Astrocyte (in vitro differentiated cells and primary cell): Measurements from ENCODE around the gene WIPI1. TPM values are rescaled to one million over a fixed set of nuclear protein-coding genes. Genes with fewer than 3 reads are reported as not detected.

Experiments
- DNase-seq: peaks from one replicate; pipeline ENCODE4 v3.0.0-alpha.2; 2010; ENCODE audit warnings: low read depth
- FAIRE-seq: peaks from 2 replicates; lab custom pipeline; 2011; peaks lifted over from hg19 to GRCh38; lab: Jason Lieb, UNC
- H2AFZ ChIP-seq: 2 replicates; pipeline ENCODE4 v1.6.0; 2012; ENCODE audit warnings: low read depth, low read length, inconsistent platforms
- H3K27ac ChIP-seq: 2 replicates; pipeline ENCODE4 v1.5.1; 2011; ENCODE audit warnings: low read depth, low read length, inconsistent platforms
- H3K27me3 ChIP-seq: 2 replicates; pipeline ENCODE4 v1.6.0; 2011; ENCODE audit warnings: low read length, inconsistent platforms; ENCODE audit not compliant: insufficient read depth
- H3K36me3 ChIP-seq: 2 replicates; pipeline ENCODE4 v1.5.1; 2011; ENCODE audit warnings: low read length, inconsistent platforms; ENCODE audit not compliant: insufficient read depth
- H3K4me1 ChIP-seq: 2 replicates; pipeline ENCODE4 v1.5.1; 2011; ENCODE audit warnings: low read length, inconsistent platforms; ENCODE audit not compliant: insufficient read depth
- H3K4me2 ChIP-seq: 2 replicates; pipeline ENCODE4 v1.6.0; 2012; ENCODE audit warnings: low read length, inconsistent platforms
- H3K4me3 ChIP-seq: 2 replicates; pipeline ENCODE4 v1.5.1; 2011; ENCODE audit warnings: low read depth, mild to moderate bottlenecking, low read length, inconsistent platforms; ENCODE audit not compliant: insufficient read depth
- H3K79me2 ChIP-seq: 2 replicates; pipeline ENCODE4 v1.6.0; 2012; ENCODE audit warnings: mild to moderate bottlenecking, low read length, inconsistent platforms; ENCODE audit not compliant: insufficient read depth
- H3K9ac ChIP-seq: 2 replicates; pipeline ENCODE4 v1.6.0; 2012; ENCODE audit warnings: mild to moderate bottlenecking, low read length, inconsistent platforms
- H3K9me3 ChIP-seq: 2 replicates; pipeline ENCODE4 v1.5.1; 2012; ENCODE audit warnings: low read depth, mild to moderate bottlenecking, low read length, inconsistent platforms; ENCODE audit not compliant: insufficient read depth
- H4K20me1 ChIP-seq: 2 replicates; pipeline ENCODE4 v1.6.0; 2012; ENCODE audit warnings: low read length, inconsistent platforms; ENCODE audit not compliant: insufficient read depth
- H3K27ac Mint-ChIP-seq: one replicate; pipeline ENCODE4 v1.8.0; 2021; ENCODE audit warnings: mild to moderate bottlenecking, mixed read lengths; ENCODE audit not compliant: unreplicated experiment
- H3K27me3 Mint-ChIP-seq: one replicate; pipeline ENCODE4 v1.8.0; 2021; ENCODE audit warnings: low read depth, mixed read lengths; ENCODE audit not compliant: unreplicated experiment
- H3K36me3 Mint-ChIP-seq: one replicate; pipeline ENCODE4 v1.8.0; 2021; ENCODE audit warnings: low read depth, mixed read lengths; ENCODE audit not compliant: unreplicated experiment
- H3K4me1 Mint-ChIP-seq: one replicate; pipeline ENCODE4 v1.8.0; 2021; ENCODE audit warnings: low read depth, mixed read lengths; ENCODE audit not compliant: unreplicated experiment
- H3K4me3 Mint-ChIP-seq: one replicate; pipeline ENCODE4 v1.8.0; 2021; ENCODE audit warnings: mild to moderate bottlenecking, moderate library complexity, mixed read lengths; ENCODE audit not compliant: unreplicated experiment
- H3K9me3 Mint-ChIP-seq: one replicate; pipeline ENCODE4 v1.8.0; 2021; ENCODE audit warnings: mild to moderate bottlenecking, mixed read lengths; ENCODE audit not compliant: unreplicated experiment
- EZH2 ChIP-seq: IDR thresholded peaks from 2 replicates; pipeline ENCODE4 v1.6.1; 2012; ENCODE audit warnings: mild to moderate bottlenecking, low read length, inconsistent platforms; ENCODE audit not compliant: insufficient read depth
- total RNA-seq: library from RNA; stranded (reverse); gene quantifications from 2 replicates; pipeline ENCODE4 v1.2.1, GENCODE V29; 2021
- TF ChIP-seq, protein P1 (sequence below): IDR thresholded peaks from 2 replicates; pipeline ENCODE4 v1.5.1; 2011; ENCODE audit warnings: low read depth, mild to moderate bottlenecking, inconsistent platforms, low read length, moderate library complexity; ENCODE audit not compliant: insufficient read depth

The WIPI1 gene
- total RNA-seq, 1 donor from 2014 or later = 83.5 TPM

DNA sequence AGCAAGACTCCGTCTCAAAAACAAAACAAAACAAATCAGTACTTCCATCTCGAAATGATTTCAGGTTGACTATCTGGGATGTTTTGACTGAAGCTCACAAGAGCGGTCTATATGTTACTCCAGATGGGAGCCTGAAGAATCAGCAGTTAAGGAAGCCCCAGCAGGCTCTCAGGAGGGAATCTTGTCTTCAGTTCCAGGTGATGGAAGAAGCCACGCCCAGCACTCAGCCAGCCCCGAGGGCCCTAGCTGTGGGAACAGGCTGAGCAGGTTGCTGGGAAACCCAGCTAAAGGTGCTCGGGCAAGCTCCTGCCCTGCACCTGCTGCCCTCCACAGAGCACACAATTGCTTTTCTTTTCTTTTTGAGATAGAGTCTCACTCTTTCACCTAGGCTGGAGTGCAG, 32.4 kb downstream of the WIPI1 start:
- Mint-ChIP-seq H3K27ac (no peak overlapping the region), H3K4me1 (no peaks in the 10 kb centered on the region), H3K27me3 (no peaks in the 10 kb centered on the region), H3K36me3 (peaks cover 44% of the 10 kb centered on the region), H3K9me3 (peaks cover 8% of the 10 kb centered on the region), H3K4me3 (no peak overlapping the region)
- FAIRE-seq (no peak), DNase-seq (no peak)
- H3K36me3 ChIP-seq = peaks cover 33% of the 10 kb centered on the region
- H3K4me3 ChIP-seq = no peak overlapping the region
- peaks cover 9% of the 10 kb centered on the region for H4K20me1 ChIP-seq
- TF ChIP-seq, protein P1, sequence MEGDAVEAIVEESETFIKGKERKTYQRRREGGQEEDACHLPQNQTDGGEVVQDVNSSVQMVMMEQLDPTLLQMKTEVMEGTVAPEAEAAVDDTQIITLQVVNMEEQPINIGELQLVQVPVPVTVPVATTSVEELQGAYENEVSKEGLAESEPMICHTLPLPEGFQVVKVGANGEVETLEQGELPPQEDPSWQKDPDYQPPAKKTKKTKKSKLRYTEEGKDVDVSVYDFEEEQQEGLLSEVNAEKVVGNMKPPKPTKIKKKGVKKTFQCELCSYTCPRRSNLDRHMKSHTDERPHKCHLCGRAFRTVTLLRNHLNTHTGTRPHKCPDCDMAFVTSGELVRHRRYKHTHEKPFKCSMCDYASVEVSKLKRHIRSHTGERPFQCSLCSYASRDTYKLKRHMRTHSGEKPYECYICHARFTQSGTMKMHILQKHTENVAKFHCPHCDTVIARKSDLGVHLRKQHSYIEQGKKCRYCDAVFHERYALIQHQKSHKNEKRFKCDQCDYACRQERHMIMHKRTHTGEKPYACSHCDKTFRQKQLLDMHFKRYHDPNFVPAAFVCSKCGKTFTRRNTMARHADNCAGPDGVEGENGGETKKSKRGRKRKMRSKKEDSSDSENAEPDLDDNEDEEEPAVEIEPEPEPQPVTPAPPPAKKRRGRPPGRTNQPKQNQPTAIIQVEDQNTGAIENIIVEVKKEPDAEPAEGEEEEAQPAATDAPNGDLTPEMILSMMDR = no peak
- no peak for TF ChIP-seq EZH2
- no peaks in the 10 kb centered on the region for H3K4me1 ChIP-seq
- H3K27ac ChIP-seq = no peak overlapping the region
- no peaks in the 10 kb centered on the region for H3K27me3 ChIP-seq
- H2AFZ ChIP-seq = no peak overlapping the region
- no peaks in the 10 kb centered on the region for H3K79me2 ChIP-seq
- H3K9me3 ChIP-seq = no peaks in the 10 kb centered on the region
- no peak overlapping the region for H3K9ac ChIP-seq
- no peak overlapping the region for H3K4me2 ChIP-seq

DNA sequence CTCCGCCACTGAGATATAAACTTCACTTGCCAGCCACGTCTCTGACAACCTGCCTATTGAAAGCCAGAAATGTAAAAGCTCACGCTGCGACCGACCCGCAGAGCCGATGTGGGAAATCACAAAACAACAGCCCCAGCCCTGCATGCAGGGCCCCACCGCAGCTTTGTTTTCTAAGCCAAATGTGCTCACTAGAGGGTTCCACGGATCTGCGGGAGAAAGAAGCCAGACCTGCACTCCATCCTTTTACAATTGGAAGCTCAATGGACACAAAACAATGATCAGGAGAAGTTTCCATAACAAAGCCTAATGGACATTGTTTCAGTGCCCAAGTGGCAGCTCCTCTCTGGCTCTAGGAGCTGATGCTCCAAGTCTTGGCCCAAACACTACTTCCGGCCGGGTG, 33.1 kb downstream of the WIPI1 start:
- no peak for FAIRE-seq
- no peaks in the 10 kb centered on the region for H3K79me2 ChIP-seq
- H3K4me3 ChIP-seq = no peak overlapping the region
- peaks cover 29% of the 10 kb centered on the region for H3K36me3 ChIP-seq
- Mint-ChIP-seq H3K27me3 (no peaks in the 10 kb centered on the region), H3K9me3 (peaks cover 12% of the 10 kb centered on the region), H3K36me3 (peaks cover 47% of the 10 kb centered on the region), H3K4me1 (no peaks in the 10 kb centered on the region), H3K27ac (no peak overlapping the region), H3K4me3 (no peak overlapping the region)
- no peak for TF ChIP-seq EZH2
- TF ChIP-seq, protein P1 = no peak
- H3K4me1 ChIP-seq = no peaks in the 10 kb centered on the region
- no peak overlapping the region for H3K9ac ChIP-seq
- no peak overlapping the region for H3K4me2 ChIP-seq
- H3K9me3 ChIP-seq = no peaks in the 10 kb centered on the region
- DNase-seq = no peak
- H2AFZ ChIP-seq = no peak overlapping the region
- H3K27me3 ChIP-seq = no peaks in the 10 kb centered on the region
- H3K27ac ChIP-seq = no peak overlapping the region
- H4K20me1 ChIP-seq = peaks cover 9% of the 10 kb centered on the region

DNA sequence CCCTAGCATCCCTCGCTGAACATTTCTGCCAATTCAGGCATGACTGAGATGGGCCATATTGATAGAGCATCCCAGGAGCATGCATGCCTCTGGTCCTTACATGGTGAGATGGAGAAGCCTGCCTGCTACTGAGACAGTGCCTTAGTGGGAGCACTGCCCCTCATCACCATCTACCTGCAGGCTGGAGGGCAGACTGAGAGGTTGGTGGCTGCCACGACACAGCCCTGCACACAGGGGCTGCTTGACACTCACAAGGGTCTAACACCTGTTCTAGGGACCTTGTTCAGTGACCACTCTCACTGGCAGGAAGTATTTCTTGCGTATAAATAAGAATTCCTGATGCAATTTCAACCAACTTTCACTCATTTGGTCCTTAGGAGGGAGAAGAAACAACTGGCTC, 34.0 kb downstream of the WIPI1 start:
- no peak overlapping the region for H2AFZ ChIP-seq
- no peak overlapping the region for H3K9ac ChIP-seq
- no peak overlapping the region for H3K4me3 Mint-ChIP-seq
- DNase-seq (no peak), FAIRE-seq (no peak)
- no peak overlapping the region for H3K4me3 ChIP-seq
- no peak overlapping the region for H3K27ac ChIP-seq
- no peaks in the 10 kb centered on the region for H3K9me3 ChIP-seq
- H3K4me2 ChIP-seq = no peak overlapping the region
- no peaks in the 10 kb centered on the region for H3K4me1 ChIP-seq
- no peaks in the 10 kb centered on the region for H3K4me1 Mint-ChIP-seq
- H3K9me3 Mint-ChIP-seq = peaks cover 15% of the 10 kb centered on the region
- H3K27me3 ChIP-seq = no peaks in the 10 kb centered on the region
- H3K27ac Mint-ChIP-seq = no peak overlapping the region
- H3K36me3 ChIP-seq = peaks cover 21% of the 10 kb centered on the region
- TF ChIP-seq EZH2 = no peak
- TF ChIP-seq, protein P1 = no peak
- no peaks in the 10 kb centered on the region for H3K27me3 Mint-ChIP-seq
- no peaks in the 10 kb centered on the region for H3K79me2 ChIP-seq
- peaks cover 43% of the 10 kb centered on the region for H3K36me3 Mint-ChIP-seq
- H4K20me1 ChIP-seq = peaks cover 3% of the 10 kb centered on the region
